NCI-H187 (cell line): ENCODE data around the gene RGS12.

ENCODE experiments used
- DNase-seq, 2 experiments: peaks; one replicate each; lab custom pipeline; 2025; lab: John Stamatoyannopoulos, UW

Gene RGS12

DNA sequence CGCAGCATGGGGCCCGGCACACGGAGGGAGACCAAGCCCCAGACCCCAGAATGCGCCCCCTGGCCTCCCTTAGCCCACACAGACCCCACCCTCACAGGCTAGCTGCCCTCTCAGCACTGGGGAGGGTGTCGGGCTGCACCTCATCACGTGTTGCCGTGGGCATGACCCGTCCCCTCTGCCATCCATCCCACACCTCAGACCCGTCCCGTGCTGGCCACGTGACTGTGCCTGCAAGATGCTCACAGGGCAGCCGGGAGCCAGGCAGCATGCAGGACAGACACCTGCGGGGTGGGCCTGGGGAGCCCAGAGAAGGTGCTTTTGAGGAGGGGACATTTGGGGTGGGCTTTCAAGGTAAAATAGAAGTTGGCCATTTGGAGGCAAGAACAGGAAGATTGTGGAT, 39.0 kb upstream of the RGS12 start:
- no peak for DNase-seq

DNA sequence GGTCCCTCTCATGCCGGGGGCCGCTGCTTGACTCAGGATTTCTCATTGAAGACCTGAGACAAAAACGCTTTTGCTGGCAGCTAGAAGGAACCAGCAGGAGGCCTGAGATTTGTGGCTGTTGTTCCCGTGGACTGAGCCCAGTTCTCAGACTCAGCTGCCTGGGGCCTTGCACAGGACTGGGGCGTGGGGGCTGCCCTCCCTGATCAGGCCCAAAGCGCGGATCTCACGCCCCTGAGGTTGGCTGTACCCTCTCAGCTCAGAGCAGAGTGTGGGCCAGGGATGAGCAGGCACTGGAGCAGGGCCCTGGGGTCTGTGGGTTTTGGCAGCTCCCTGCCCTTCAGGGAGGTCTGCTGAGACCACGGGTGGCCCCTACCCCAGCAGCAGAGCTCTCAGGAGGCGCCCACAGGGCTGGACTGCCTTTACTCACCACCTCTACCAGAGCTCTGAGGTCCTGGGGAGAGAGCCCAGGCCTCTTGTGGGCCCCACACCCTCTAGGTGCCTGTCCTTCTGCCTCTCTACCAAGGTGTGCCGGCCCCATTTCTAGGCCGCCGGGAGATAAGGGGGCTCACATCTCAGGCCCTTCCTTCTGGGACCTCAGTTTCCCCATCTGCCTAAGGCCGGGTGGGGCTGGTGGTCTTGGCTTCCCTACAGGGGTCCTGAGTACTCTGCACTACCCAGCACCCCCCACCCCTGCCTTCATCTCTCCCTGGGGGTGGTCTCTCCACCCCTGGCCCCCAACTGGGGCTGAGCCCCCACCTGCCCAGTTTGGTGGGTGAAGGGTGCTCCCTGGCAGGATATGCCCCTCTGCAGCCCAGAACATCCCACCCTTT, 38.3 kb upstream of the RGS12 start:
- DNase-seq, result no peak

GRCh38 chr4:3255611-3256186, 37.1 kb upstream of the RGS12 start:
- no peak for DNase-seq

GRCh38 chr4:3256230-3257102, 36.4 kb upstream of the RGS12 start:
- no peak for DNase-seq

DNA sequence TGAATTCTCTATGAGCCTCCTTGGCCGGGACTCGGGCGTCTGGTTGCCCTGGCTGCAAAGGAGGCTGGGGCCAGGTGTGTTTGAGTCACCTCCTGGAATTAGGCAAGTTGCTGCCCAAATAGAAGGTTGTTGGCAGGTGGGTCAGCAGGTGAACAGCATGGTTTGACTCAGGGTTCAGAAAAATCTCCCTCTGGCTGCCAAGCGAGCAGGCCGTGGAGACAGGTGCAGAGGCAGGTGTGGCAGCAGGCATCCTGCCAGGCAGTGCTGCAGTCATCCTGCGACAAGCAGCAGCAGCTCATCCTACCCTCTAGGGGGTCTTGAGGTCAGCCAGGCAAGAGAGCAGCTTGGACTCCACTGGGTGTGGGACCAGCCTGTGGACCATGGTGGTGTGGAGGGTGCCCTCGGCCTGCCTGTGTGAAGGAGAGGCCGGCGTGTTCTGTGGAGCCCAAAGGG, 35.7 kb upstream of the RGS12 start:
- DNase-seq, result peak; percentile 58 to 61

DNA sequence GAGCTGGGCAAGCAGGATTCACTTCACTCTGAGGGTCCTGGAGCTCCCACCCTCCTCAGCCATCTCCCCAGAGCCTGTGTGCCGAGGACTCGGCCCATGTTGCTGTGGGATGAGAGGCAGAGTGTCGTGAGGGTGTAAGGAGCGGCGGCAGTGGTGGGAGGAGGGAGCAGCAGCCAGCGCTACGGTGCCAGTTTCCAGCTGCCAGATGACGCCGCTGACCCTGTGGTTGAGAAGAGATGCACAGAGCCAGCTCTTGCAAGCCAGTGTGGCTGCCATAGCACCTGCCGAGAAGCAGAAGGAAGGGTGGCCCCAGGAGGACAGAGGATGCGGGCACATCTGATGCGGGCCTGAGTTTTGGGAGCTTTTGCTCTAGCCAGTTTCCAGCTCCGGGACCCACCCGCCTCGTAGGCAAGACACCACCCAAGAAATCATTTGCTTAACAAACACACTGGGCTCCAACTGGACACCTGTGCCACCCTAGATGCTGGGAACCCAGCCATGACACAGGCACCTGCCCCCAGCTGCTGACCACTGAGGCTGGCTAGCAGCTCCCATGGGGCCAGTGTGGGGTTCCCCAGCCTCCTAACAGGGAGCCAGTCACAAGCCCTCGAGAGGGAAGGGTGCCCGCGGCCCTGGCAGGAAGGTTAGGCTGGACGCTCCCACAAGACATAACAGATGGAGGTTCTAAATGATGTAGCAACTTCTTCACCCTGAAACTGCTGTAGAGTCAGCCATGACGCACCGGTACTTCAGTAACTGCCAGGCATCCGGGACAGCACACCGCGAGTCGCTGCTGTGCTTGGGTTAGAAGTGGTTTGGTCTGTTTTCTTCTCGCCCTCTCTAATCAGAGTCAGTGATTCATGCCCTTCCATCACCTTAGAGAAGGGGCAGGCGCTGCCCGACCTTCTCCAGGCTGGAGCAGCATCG, 35.0 kb upstream of the RGS12 start:
- peak in 1 of 2 experiments; percentile 57 for DNase-seq

GRCh38 chr4:3261411-3262207, 31.2 kb upstream of the RGS12 start:
- no peak for DNase-seq

GRCh38 chr4:3262208-3263052, 30.4 kb upstream of the RGS12 start:
- no peak for DNase-seq

GRCh38 chr4:3263053-3263875, 29.6 kb upstream of the RGS12 start:
- DNase-seq, result no peak

DNA sequence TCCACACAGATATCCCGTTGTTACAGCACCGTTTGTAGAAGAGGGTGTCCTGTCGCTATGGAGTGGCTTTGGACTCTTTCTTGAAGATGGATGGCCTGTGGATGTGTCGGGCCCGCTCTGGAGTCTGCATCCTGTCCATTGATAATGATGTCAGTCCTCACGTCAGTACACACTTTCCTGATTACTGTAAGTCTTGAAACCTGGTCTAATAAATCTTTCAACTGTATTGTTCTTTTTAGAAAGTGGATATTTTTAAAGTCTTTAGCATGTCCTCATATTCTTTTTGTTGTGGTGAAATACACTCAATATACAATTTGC, 29.0 kb upstream of the RGS12 start:
- DNase-seq, result no peak

- no peak for DNase-seq
Observed at GRCh38 chr4:3266076-3266475, 26.7 kb upstream of the RGS12 start.

GRCh38 chr4:3267576-3268394, 25.0 kb upstream of the RGS12 start:
- DNase-seq, result no peak

DNA sequence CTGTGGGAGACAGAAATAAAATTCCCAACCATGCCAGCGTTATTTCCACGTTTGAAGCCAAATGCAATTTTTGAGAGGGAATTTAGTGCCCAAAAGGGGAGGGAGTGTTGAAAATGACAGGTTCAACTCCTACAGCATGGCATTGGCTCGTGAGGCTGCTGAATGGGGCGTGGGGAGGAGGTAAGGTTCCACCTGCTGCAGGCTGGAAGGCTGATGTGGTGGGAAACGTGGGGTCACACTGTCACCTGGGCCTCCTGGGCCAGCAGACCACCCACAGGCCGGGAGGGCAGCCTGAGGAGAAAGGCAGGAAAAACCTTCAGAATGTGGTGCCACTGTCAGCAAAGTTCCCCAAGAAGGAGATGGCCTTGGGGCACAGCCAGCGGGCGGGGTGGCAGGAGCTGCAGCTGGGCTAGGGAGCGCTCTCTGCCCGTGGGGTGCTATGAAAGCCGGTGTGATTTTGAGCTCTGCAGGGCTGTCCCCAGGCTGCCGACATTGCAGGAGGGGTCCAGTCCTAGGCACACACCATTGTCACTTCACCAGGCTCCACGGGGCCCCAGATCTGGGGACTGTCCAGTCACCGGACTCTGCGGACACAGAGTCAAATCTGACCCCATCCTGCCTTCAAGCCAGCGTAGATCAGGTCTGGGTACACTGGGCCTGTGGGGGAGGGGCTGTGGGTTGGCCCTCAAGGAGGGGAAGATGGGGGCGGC, 24.3 kb upstream of the RGS12 start:
- DNase-seq, result no peak

DNA sequence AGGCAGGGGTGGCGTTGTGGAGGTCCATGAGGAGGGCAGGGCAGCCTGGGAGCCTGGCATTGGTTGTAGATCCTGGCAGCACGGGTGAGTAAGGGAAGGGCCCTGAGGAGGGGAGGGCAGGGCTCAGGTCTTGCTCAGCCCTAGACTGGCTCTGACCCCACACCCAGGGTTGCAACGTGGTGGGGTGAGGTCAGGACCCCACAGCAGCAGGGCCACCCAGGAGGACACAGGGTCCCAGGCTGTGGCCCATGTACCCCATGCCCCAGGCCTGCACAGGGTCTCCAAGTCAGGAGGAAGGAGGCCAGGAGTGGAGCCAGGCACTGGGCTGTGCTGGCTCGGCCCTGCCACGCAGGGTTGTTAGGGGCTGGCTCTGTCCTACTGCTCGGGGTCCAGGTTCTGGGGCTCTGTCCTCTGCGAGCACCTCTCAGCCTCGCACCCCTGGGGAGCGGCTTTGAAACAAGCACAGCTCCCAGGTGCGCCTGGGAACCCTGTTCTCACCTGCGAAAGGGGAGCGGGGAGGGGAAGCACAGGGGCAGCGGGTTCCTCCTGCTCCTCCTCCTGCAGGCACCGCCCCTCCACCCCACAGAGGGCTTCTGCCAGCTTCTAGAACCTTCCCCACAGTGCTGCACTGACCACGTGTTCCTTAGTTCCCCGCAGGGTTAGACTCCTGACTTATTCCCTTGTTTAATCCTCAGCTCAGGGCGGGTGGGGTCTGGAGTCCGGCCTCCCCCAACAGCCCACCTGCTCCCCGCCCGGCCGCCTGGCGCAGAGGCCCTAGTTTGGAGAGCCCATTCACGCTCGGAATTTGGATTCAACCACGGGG, 23.5 kb upstream of the RGS12 start:
- DNase-seq, result no peak

DNA sequence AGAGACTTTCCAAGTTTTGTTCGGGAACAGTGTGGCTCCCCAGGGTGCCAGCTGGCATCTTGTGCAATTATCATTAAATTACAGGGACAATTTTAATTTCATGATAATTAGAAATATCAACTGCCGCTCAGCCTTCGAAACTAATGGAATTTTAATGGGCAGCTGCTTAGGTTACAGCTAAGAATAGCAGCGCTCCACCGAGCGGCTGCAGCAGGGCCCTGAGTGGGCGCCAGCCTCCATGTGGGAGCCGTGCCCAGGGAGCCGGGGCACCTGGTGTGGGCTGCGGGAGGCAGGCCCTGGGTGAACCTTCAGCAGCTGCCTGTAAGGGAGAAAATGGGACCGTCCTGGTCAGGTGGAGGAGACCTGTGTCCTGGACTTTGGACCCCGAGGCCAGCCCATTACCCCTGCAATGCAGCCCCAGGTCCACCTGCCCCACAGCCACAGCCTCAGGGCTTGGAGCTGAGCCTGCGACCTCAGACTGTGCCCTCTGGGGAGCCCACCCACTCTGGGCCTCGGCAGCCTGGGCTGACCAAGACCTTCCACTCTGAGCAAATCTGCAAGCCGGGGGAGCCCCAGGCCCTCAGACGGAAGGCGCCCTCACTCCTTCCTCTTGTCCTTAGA, 22.7 kb upstream of the RGS12 start:
- DNase-seq, result no peak

GRCh38 chr4:3271131-3271530, 21.7 kb upstream of the RGS12 start:
- DNase-seq, result no peak
